HG02884 (cell line): Measurements from ENCODE around the gene POU2F1.

Experiments
- ATAC-seq: cut with Tn5 transposase; IDR thresholded peaks from one replicate; pipeline ENCODE4 v1.9.1; 2021; ENCODE audit warnings: mild to moderate bottlenecking, moderate library complexity; ENCODE audit not compliant: unreplicated experiment

The POU2F1 gene

GRCh38 chr1:167220537-167221125 lies at the start of gene POU2F1:
Gene POU2F1, plus strand, starts transcription at chr1:167220886. Its CDS starts 12 bp downstream, at chr1:167220898.
- ATAC-seq, result peak; percentile 45

- ATAC-seq, result no peak
These were observed 49.3 kb upstream of the POU2F1 start for GRCh38 chr1:167171286-167171929.

GRCh38 chr1:167173516-167174184 lies 47.0 kb upstream of the POU2F1 start:
- no peak for ATAC-seq

- no peak for ATAC-seq
These were observed 44.8 kb upstream of the POU2F1 start for GRCh38 chr1:167175901-167176300.

GRCh38 chr1:167178831-167179230 lies 41.9 kb upstream of the POU2F1 start:
- ATAC-seq, result no peak

- no peak for ATAC-seq
These were observed 37.9 kb upstream of the POU2F1 start for GRCh38 chr1:167182571-167183320.

- ATAC-seq, result no peak
These were observed 36.6 kb upstream of the POU2F1 start for GRCh38 chr1:167184081-167184480.

- no peak for ATAC-seq
These were observed 35.6 kb upstream of the POU2F1 start for GRCh38 chr1:167185062-167185461.

- no peak for ATAC-seq
These were observed 34.6 kb upstream of the POU2F1 start for GRCh38 chr1:167185974-167186657.

- no peak for ATAC-seq
These were observed 33.9 kb upstream of the POU2F1 start for GRCh38 chr1:167186771-167187170.

GRCh38 chr1:167190747-167191237 lies 29.9 kb upstream of the POU2F1 start:
- no peak for ATAC-seq

GRCh38 chr1:167191958-167192357 lies 28.7 kb upstream of the POU2F1 start:
- no peak for ATAC-seq

GRCh38 chr1:167194182-167194581 lies 26.5 kb upstream of the POU2F1 start:
- no peak for ATAC-seq

- no peak for ATAC-seq
These were observed 24.5 kb upstream of the POU2F1 start for GRCh38 chr1:167196166-167196565.

- no peak for ATAC-seq
These were observed 23.4 kb upstream of the POU2F1 start for GRCh38 chr1:167197236-167197635.

- no peak for ATAC-seq
These were observed 23.0 kb upstream of the POU2F1 start for GRCh38 chr1:167197692-167198091.

GRCh38 chr1:167198518-167199133 lies 22.1 kb upstream of the POU2F1 start:
- ATAC-seq, result no peak

GRCh38 chr1:167199656-167200055 lies 21.0 kb upstream of the POU2F1 start:
- no peak for ATAC-seq

GRCh38 chr1:167200272-167200671 lies 20.4 kb upstream of the POU2F1 start:
- ATAC-seq, result no peak

- ATAC-seq, result no peak
These were observed 19.9 kb upstream of the POU2F1 start for GRCh38 chr1:167200749-167201148.
